HG03025 (cell line): ENCODE results near the gene MAD1L1.

Source experiments
- ATAC-seq: cut with Tn5 transposase; IDR thresholded peaks from one replicate; pipeline ENCODE4 v1.9.1; 2021; ENCODE audit warnings: mild to moderate bottlenecking, moderate library complexity; ENCODE audit not compliant: unreplicated experiment, low FRiP score

The MAD1L1 gene

DNA sequence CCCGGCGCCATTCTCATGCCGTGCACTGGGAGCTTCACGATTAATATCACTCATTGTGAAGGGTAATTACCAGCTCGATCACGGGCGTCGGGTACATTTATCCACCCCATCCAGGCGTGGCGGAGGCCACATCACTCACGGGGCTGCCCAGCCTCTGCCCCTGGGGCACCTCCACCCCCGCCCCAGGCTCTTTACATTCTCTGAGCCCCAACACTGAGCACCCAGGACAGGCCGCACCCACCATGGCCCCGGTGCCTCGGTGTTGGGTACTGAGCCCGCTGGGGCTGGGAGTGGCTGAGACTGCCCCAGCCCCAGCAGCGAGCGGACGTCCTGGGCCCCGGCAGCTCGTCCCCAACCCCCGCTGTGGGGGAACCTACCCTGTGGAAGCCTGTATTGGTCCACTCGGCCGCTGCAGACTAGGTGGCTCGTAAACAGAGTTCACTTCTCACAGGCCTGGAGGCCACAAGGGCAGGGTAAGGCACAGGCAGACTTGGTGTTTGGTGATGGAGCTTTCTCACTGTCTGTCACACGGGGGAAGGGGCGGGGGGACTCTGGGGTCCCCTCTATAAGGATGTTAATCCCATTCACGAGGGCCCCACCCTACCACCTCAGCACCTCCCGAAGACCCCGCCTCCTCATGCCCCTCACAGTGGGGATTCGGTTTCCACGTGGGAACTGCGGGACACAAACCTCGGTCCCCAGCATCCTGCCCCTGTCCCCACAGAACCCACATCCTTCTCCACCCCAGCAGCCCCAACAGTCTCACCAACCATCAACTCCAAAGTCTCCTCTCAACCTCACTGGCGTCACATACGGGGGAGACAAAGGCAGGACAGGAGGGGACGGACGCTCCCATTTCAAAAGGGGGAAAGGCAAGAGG lies 378.5 kb downstream of the MAD1L1 start:
- ATAC-seq: no peak

DNA sequence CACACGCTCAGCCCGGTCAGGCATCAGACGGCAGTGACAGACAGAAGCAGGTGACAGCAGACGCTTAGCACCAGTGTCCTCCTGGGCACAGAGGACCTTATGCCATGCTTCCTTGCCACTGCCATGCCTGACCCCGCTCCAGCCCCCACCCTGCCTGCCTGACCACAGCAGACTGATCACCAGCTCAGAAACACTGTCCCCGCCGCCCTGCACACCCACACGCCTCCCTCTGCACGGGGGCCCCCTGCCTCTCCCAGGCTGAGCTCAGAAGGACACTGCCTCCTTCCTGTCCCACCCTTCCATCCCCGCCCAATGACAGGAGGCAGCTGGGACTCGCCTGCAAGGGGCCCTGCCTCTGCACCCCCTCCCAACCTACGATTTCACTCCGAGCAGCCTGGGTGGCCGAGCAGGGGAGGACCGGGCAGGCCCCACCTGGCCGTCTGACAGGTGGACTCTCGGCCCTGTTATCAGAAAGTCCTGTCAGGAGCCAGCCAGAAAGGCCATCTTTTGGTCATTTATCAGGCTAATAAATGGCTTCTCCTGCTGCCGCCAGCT lies 379.2 kb downstream of the MAD1L1 start:
- no peak for ATAC-seq

DNA sequence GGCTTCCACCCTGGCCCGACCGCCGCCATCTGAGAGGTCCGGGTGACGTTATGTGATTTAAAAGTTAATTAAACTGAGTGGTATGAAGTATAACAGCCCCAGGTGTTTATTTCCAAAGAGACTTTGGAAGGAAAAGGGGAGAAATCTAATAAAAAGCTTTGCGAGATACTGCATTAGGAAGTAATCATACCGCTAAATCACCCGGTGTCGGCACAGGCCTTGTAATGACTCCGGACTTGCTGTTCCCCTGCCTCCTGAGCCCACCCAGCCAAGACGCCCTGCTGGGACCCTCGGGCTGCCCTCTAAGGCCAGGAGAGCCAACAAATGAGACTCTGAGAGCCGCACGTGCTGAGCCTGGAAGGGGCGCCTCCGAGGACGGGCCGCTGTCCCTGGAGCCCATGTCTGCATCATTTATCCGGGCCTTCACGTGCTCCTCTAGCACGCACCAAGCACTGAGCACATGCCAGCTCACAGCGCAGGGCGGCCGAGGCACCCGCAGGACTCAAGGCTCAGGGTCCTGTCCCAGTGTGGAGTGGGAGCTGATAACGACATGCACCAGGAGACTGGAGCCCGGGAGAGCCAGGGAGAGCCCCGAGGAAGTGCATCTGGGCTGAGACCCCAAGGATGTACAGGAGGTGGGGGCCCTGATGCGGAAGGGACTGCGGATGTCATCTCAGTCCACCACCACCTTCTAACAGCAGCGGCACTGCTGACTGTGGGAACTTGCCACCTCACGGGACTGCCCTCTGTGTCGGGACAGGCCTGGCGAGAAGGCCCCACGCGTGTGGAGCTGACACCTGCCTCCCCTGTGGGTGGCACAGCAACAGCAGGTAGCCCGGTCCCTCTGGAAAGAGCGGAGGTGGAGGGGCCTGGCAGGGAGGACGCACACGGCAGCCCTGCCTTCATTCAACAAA lies 380.0 kb downstream of the MAD1L1 start:
- no peak for ATAC-seq

DNA sequence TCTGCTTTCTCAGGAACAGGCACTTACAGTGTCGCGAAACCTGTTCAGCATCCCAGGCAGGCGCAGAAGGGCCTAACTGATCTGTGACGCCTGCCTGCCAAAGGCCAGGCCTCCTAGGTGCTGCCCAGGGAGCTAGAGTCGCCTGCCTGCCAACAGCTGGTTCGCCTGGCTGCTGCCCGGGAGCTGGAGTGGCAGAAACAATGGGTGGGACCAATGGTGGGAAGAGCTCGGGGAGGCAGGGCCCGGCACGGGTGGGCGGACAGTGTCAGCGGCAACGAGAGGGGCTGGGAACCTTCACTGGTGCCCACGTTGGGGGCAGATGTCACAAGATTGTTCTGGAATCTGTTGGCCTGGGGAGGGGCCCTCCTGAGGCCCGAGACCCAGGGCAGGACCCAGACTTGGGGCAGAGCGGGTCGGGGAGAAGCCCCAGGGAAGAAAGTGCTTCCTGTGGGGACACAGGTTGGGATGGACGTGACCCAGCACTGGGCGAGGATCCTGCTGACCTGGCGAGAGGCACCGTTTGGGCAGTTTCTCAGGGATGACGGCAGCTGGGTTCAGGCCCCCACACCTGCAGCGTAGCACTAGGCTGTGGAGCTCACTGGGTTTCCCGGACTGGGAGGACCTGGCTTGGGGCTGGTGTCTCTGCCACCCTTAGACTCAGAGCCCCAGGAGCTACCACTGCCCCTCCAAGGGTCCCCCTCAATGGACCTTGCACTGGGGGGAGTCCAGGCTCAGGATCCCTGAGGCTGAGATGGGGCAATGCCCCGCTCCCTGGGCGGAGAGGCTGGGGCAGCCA lies 380.8 kb downstream of the MAD1L1 start:
- ATAC-seq: no peak

DNA sequence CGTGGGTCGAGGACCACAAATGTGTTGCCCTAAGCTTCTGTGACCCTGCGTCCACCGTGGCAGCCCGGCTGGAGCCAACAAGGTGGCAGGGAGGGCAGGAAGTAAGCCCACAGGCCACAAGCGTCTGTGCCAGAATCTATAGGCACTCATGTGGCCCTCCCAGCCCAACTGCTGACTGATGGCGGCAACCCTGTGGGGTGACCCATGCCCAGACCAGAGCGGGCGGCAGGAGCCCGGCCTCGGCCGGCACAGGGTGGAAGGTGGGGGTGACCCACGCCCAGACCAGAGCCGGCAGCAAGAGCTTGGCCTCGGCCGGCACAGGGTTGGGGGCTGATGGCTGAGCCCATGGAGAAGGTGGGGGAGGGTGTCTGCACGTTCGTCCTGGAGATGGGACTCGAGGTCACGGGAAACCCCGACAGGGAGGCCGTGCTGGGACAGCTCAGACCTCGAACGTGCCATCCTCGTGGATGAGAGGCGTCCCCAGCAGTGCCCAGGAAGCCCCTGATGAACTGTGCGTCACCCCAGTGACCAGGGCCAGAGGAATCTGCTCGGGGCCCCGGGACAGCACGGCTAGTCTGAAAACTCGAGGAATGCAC lies 381.7 kb downstream of the MAD1L1 start:
- ATAC-seq: no peak

DNA sequence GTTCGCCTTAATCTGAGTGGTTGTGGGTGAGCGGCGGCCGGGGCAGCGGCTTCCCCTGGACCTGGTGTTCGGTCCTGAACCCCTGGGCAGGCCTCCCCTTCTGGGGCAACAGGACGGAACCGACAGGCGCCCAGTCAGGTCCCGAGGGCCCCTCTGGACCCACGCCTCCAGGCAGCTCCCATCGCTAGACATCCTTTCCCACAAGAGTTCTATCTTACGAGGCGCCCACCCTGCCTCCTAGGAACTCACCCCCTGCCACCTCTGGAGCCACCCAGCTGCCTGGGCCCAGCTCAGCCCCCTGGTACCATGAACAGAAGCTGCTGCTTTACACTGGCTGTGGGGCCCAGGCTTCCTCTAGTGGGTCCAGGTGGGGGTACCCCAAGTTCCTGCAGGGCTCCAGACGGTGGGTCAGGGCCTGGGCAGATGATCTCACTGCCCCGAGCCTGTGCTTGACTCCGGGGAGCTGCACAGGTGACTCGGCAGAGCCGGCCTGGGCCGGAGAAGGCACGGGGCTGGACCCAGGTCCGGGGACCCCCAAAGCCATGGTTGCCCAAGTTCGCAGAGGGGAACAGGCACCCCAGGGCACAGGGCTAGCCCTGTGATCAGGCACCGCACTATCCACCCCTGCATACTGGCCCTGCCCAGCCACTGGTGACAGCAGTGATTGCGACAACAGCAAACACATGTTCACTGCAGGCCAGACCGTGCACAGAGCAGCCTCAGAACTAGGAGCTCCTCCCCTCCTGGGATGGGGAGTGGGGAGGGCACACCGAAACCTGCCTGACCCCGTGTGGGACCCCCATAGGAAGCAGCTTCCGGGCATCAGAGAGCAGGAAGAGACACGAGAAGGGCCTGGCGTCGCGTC lies 382.4 kb downstream of the MAD1L1 start:
- no peak for ATAC-seq

DNA sequence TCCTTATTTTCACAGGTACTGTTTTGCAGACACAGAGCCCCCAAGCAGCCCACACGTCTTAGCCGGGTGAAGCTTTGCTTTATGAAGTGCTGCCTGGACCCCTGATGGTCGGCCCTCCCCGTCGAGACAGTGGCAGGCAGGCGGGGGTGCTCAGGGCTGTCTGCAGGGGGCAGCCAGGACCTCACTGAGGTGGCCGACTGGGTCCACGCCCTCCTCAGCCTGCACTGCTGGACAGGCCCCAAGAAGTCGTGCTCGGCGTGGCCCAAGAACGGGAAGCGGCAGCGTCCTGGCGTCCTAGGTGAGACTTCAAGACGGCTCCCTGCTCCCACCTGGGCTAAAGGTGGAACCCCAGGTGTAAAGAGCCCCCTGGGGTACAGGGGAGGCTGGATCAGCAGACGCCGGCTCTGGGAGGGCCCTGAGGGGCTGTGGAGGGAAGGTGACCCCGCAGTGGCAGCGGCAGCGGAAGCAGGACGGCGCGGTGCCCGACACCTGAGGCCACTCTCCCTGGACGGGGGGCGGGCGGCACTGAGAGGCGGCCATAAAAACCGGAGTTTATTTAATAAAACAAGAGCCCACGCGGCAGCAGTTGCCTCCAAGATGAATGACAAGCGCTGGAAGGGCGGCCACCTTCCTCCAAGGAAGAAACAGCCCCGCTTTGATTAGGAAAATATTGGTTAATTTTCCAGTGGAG lies 383.2 kb downstream of the MAD1L1 start:
- no peak for ATAC-seq

DNA sequence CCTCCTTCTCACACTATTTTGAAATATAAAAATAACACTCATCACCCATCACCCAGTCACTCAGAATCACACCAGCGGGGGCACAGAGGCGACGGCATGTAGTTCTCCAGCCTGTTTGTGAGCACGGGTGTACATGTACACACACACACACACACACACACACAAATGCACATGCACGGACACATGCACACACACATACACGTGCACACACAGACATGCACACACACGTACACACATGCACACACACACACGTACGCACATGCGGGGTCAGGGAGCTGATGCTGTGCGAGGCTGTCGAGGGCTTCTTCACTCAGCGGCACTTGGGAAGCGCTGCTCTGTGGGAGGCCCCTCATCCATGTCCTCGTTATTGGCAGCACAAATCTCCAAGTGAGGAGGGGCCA lies 383.8 kb downstream of the MAD1L1 start:
- no peak for ATAC-seq

DNA sequence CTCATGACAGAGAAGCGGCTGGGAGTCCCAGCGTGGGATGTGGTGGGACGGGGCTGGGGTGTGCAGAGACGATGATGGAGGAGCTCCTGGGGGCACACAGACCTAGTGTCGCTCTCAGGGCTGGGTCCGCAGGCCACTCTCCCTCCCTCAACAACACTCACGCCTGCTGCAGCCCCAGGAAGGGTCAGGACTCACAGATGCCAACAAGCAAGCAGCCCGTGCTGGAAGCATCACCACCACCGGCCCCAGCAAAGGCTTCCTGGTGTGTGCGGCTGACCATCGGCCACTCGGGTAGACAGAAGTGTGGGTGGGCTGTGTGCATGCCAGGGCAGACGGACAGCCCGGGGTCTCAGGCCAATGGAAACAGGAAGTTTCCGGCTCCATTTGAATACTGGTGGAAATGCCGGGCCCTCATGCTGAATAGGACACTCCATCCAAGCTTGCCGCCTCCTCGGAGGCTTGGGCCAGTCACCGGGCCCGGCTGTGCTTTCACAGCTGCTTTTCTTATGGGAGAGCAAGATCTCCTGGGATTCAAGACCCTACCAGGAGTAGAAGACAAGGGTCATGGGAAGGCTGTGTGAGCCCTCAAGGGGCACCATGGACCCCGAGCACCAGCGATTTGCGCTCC lies 384.6 kb downstream of the MAD1L1 start:
- ATAC-seq: no peak

DNA sequence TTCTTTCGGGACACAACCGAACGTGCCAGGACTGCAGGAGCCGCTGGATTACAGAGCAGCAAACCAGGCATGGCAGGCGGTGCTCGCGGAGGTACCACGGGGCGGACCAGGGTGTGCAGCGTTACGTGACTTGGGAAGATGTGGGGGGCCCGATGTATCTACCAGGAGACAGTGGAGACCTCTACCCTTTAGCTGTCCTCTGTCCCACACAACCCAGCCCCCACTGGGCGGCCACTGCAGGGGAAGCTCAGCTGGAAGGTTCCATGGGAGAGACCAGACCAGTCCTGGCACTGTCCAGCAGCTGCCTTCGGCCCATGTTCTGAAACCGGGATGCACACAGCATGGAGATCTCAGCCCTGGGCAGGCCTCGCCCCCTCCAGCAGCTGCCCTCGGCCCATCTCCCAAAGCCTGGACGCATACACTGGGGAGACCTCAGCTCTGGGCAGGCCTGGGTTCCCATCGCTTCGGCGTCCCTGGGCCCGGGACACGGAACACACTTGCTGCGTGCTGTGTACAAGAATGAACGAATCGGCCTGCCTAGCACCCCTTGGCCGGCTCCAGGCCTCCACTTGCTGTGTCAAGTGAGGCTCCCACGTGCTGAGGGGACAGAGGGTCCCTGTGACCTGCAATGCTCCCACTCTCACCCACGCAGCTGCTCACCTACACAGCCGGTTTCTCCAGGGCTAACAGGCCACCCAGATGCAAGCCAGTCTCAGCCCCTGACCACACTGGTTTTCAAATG lies 385.3 kb downstream of the MAD1L1 start:
- ATAC-seq: no peak

DNA sequence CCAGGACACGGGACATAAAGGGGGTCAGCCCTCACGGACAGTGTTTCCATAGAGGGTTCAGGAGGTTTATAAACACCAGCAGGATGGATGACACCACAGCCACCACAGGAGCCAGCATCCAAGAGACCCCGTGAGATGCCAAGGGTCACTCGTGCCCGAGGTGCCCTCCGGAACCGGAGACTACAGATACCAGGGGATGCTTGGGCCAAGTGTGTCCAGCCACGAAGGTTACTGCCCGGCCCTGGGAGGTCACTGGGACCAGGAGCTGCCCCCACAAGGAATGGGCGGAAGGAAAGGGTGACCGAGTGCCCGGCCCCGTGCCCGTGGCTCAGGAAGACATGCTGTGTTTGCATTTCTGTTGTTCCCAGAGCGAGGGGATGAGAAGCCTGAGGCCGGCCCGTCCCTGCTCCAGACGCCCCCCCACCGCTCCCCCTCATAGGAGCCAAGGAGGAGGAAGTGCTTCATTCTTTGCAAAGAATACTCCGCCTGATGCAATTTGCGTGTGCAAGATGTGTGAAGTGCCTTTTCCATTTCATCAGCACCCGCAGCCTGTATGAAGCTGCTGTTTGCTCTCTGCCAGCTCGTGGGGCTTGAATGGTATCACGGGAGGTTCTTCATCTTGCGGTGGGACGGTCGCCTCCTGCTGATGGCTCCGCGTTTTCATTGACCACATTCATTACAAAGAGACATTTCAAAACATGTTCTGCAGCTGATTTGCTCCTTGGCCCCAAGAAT lies 386.2 kb downstream of the MAD1L1 start:
- no peak for ATAC-seq

DNA sequence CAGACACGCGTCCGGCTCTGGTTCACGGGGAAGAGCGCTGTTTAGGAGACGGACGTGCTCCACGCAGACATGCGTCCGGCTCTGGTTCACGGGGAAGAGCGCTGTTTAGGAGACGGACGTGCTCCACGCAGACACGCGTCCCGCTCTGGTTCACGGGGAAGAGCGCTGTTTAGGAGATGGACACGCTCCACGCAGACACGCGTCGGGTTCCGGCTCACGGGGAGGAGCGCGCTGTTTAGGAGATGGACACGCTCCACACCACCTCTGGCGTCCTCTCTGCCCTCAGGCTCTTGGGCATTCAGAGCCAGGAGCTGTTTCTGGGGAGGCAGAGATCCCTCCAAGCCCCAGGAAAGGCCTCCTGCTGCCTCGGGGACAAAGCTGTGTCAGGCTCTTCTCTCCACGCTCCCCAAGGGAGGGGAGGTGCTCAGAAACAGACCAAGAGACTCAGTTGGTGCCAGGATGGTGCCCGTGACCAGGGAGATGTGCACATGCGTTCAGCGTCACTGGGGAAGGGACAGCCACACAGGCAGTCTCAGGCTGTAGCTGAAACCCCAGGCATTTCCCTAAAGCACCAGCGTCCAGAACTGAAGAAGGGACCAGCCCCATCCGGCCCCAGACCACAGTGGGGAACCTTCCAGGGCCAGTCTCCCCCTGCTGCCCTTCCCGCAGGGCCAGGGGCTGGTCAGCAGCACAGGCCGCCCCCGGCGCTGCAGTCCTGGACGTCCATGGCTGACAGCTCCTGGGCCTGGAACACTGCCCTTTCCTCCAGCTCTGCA lies 387.0 kb downstream of the MAD1L1 start:
- no peak for ATAC-seq

DNA sequence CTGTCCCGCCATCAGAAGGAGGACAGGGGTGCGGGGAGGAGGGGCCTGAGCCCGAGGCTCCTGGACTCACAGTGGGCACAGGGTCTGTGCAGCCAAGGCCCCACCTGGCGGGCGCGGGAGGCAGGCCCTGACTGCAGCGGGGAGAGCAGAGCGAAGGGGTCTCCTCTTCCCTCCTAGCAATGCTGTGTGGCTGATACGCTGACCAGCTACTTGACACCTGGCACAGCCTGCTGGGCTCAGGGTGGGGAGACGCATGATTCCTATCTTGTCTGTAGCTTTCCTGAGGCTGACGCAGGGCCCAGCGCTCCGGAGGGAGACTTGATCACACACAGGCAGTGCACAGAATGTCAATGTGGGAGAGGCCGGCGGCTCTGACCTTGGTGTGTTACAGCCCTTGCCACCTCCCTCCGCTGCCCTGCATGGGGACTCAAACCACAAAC lies 387.8 kb downstream of the MAD1L1 start:
- no peak for ATAC-seq

DNA sequence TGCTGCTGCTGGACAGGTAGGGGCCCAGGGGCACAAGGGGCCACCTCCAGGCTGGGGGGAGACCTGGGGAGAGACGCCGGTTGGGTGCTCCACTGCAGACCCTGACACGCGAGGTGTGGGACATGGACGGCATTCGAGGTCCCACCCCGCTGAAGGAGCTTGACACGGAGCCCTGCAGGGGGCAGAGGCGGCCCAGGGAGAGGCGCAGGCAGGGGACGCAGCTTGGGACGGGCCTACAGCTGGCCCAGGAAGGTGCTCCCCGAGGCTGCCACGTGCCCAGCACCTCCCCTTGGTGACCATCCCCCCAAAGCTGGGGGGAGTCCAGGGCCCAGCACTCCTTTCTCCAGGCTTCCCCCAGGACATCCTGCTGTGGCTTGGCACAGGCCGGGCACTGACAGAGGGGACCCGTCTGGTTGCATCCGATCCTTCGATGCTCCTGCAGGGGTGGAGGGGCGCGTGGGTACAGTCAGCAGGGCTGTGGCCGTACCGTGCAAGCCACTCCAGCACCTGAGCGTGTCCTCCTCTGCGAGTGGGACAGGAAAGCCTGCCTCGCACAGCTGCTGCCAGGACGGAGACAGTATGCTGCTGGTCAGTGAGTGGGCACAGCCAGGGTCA lies 388.3 kb downstream of the MAD1L1 start:
- ATAC-seq: no peak

DNA sequence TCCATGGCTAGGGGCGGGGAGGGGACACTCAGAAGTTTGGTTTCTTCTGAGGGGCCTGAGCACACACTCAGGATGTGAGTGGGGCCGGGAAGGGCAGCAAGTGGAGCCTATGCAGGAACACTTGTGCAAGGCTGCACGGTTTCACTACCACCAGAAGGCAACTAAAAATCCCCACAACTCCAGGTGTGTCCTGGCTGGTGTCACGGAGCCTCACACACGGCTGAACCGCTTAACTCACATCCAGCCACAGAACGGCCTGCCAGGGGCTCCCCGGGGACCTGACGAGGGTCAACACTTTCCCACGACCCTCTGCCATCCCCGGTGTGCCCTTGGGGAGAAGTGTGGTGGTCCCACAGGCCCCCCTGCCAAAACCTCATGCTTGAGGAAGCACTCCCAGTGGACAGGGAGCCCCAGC lies 388.8 kb downstream of the MAD1L1 start:
- ATAC-seq: no peak
